Panc1 (cell line): Measurements from ENCODE around the gene BAHCC1. TPM values are rescaled to one million over a fixed set of nuclear protein-coding genes. Genes with fewer than 3 reads are reported as not detected.

Source experiments
- ATAC-seq: fragments of 200-7000 bp; cut with Tn5 transposase; 2 replicates; pipeline ENCODE4 v1.9.1; 2020; ENCODE audit warnings: mild to moderate bottlenecking, moderate library complexity
- BruUV-seq: library from RNA; stranded (reverse); fragments of 400-500 nt; replicated peaks from 2 replicates; lab custom pipeline; 2021; lab: Mats Ljungman, UMichigan
- CTCF ChIA-PET: fragments of 300-600 bp; sonication (Branson Sonifier 250); formaldehyde crosslinking; loops from one replicate; lab custom pipeline; 2022; ENCODE audit warnings: antibody characterized with exemption; lab: Charles Lee
- POLR2A ChIA-PET: fragments of 300-600 bp; sonication (Branson Sonifier 250); formaldehyde crosslinking; loops from one replicate; lab custom pipeline; 2022; ENCODE audit warnings: antibody characterized with exemption; lab: Charles Lee
- DNase-seq: peaks from one replicate; pipeline ENCODE4 v3.0.0-alpha.2; 2010; ENCODE audit warnings: low read depth, low spot score
- H3K27ac ChIP-seq: 2 replicates; pipeline ENCODE4 v1.5.1; 2011; ENCODE audit warnings: mild to moderate bottlenecking, low read length, inconsistent platforms
- H3K27me3 ChIP-seq: fragments of 200-500 bp; sonication (Bioruptor generic); 2 replicates; pipeline ENCODE4 v1.6.0; 2014; ENCODE audit warnings: low read length, inconsistent platforms; ENCODE audit not compliant: control insufficient read depth, insufficient read depth
- H3K36me3 ChIP-seq: fragments of 200-500 bp; sonication (Bioruptor generic); 2 replicates; pipeline ENCODE4 v1.5.1; 2014; ENCODE audit warnings: inconsistent platforms, mild to moderate bottlenecking, low read length, moderate library complexity; ENCODE audit not compliant: control insufficient read depth, insufficient read depth
- H3K4me1 ChIP-seq: 2 replicates; pipeline ENCODE4 v1.5.1; 2011; ENCODE audit warnings: inconsistent platforms, mild to moderate bottlenecking, low read length, moderate library complexity; ENCODE audit not compliant: control insufficient read depth, insufficient read depth
- H3K4me3 ChIP-seq, 2 experiments: 2 replicates each; pipeline ENCODE4 v1.5.1; 2011 to 2012; ENCODE audit warnings: low read depth in 2 of 2, low read length in 2 of 2, mild to moderate bottlenecking in 2 of 2, inconsistent platforms in 1 of 2, moderate library complexity in 1 of 2
- H3K9me3 ChIP-seq: fragments of 200-500 bp; sonication (Bioruptor generic); 2 replicates; pipeline ENCODE4 v1.5.1; 2014; ENCODE audit warnings: low read depth, mild to moderate bottlenecking, inconsistent platforms, low read length, moderate library complexity; ENCODE audit not compliant: control insufficient read depth, insufficient read depth
- POLR2AphosphoS5 ChIP-seq: IDR thresholded peaks from 2 replicates; pipeline ENCODE4 v1.6.1; 2012; ENCODE audit warnings: mild to moderate bottlenecking, low read depth, low read length, moderate library complexity
- SIN3A ChIP-seq: IDR thresholded peaks from 2 replicates; pipeline ENCODE4 v1.6.1; 2012; ENCODE audit warnings: low read depth, mild to moderate bottlenecking, low read length, moderate library complexity, borderline replicate concordance; ENCODE audit not compliant: insufficient read depth
- TCF7L2 ChIP-seq: IDR thresholded peaks from 2 replicates; pipeline ENCODE4 v1.6.1; 2011; ENCODE audit warnings: mild to moderate bottlenecking, low read depth, low read length, inconsistent platforms
- in situ Hi-C: cut with HindIII; loops from 2 replicates; pipeline ENCODE4 v1.10.0; 2016; ENCODE audit warnings: low sequenced_read_pairs, low pct_unique_long_range_greater_than_20kb
- intact Hi-C: fragments of 100-400 bp; cut with micrococcal nuclease; formaldehyde crosslinking; loops from one replicate; pipeline ENCODE4 v1.10.0; 2022; ENCODE audit not compliant: unreplicated experiment
- total RNA-seq: library from RNA; stranded (reverse); gene quantifications from one replicate; pipeline ENCODE4 v1.2.1, GENCODE V29; 2021; ENCODE audit not compliant: unreplicated experiment
- TF ChIP-seq, protein P1 (sequence below), 2 experiments: IDR thresholded peaks; 2 replicates each; pipeline ENCODE4 v1.6.1; 2011 to 2012; ENCODE audit warnings: low read depth in 2 of 2, control low read depth in 1 of 2, low read length in 1 of 2, mild to moderate bottlenecking in 1 of 2, moderate library complexity in 1 of 2; ENCODE audit not compliant: insufficient read depth in 1 of 2
- TF ChIP-seq, protein P2 (sequence below): fragments of 450-650 bp; IDR thresholded peaks from 2 replicates; pipeline ENCODE4 v1.5.1; 2017; ENCODE audit warnings: mild to moderate bottlenecking

BAHCC1 gene
- total RNA-seq, 1 experiment from 2014 or later = 77.4 TPM

DNA sequence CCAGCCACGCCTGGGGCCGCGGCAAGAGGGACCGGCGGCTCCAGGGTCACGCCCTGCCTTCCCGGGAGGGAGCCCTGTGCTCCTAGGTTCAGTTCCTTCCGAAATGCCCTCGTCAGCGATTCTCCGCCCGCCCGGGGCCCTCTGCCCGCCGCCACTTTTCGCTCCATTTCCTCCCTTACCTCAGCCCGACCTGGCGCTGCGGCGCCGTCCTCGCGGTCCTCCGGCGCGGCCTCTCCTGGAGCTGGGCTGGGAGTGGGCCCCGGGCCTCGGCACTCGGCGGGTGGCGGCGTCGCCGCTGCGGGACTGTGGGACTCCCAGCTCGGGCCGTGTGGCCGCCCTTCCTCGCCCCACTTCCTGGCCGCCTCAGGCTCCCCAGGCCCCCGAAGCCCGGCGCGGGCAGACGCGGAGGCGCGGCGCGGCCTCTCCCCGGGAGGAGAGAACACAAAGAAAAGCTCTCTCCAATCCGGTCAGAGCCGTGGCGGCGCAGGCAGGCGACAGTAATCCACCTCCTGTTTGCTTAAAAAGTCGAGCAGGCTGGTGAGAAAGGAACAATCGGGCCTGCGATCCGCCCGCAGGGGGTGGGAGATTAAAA is 1.6 kb downstream of the BAHCC1 start:
- in situ Hi-C loops = no loop called here
- intact Hi-C loops = no loop called here

DNA sequence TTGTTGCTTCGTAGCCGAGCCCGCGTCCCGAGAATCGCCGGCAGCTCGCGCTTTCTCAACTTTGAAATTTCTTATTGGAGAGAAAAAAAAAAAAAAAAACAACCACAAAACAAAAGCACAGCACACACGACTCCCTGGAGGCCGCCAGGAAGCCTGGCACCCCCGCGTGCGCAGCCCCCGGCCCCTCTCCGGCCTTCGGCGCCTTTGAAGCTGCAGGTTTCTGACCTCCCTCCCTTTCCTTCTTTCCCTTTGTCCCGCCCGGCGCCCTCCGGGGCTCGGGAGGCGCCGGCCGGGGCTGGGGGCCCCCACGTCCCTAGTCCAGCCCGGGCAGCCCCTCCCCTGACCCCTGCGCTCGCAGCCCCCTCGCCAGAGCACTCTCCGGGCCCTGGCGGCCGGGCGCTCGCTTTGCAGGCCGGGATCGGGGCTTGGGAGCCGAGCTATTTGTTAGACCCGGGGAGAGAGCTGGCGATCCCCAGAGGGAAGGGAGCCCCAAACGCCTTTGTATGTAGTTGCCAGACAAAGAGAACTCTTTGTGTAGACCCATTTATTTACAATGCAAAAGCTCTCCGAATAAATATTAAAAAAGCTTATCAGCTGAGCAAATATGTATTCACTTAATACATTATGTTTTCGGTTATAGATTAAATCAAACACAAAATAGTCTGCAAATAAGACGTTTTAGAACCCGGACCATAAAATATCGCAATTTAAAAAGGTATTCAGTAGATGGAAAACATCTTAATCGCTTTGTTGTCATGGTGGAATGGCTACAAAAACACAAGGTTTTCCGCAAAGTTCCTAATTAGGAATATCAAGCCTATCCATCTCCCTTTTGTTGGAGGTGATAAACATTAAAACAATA is 2.3 kb downstream of the BAHCC1 start:
- TF ChIP-seq POLR2AphosphoS5 (no peak; the same call in 1 of the 2 replicates), SIN3A (0 out of 2 replicates have a peak, but pooled peaks have one; percentile 46), TCF7L2 (peak; percentile 99)
- TF ChIP-seq, protein P1, sequence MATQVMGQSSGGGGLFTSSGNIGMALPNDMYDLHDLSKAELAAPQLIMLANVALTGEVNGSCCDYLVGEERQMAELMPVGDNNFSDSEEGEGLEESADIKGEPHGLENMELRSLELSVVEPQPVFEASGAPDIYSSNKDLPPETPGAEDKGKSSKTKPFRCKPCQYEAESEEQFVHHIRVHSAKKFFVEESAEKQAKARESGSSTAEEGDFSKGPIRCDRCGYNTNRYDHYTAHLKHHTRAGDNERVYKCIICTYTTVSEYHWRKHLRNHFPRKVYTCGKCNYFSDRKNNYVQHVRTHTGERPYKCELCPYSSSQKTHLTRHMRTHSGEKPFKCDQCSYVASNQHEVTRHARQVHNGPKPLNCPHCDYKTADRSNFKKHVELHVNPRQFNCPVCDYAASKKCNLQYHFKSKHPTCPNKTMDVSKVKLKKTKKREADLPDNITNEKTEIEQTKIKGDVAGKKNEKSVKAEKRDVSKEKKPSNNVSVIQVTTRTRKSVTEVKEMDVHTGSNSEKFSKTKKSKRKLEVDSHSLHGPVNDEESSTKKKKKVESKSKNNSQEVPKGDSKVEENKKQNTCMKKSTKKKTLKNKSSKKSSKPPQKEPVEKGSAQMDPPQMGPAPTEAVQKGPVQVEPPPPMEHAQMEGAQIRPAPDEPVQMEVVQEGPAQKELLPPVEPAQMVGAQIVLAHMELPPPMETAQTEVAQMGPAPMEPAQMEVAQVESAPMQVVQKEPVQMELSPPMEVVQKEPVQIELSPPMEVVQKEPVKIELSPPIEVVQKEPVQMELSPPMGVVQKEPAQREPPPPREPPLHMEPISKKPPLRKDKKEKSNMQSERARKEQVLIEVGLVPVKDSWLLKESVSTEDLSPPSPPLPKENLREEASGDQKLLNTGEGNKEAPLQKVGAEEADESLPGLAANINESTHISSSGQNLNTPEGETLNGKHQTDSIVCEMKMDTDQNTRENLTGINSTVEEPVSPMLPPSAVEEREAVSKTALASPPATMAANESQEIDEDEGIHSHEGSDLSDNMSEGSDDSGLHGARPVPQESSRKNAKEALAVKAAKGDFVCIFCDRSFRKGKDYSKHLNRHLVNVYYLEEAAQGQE (IDR thresholded peaks at IDR 0.05; ENCODE audit: insufficient read depth in 1 of 2, low read depth in 2 of 2, low read length in 1 of 2) = no peak
- TF ChIP-seq, protein P2, sequence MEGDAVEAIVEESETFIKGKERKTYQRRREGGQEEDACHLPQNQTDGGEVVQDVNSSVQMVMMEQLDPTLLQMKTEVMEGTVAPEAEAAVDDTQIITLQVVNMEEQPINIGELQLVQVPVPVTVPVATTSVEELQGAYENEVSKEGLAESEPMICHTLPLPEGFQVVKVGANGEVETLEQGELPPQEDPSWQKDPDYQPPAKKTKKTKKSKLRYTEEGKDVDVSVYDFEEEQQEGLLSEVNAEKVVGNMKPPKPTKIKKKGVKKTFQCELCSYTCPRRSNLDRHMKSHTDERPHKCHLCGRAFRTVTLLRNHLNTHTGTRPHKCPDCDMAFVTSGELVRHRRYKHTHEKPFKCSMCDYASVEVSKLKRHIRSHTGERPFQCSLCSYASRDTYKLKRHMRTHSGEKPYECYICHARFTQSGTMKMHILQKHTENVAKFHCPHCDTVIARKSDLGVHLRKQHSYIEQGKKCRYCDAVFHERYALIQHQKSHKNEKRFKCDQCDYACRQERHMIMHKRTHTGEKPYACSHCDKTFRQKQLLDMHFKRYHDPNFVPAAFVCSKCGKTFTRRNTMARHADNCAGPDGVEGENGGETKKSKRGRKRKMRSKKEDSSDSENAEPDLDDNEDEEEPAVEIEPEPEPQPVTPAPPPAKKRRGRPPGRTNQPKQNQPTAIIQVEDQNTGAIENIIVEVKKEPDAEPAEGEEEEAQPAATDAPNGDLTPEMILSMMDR = no peak; the same call in 1 of the 2 replicates
- no peaks in the 10 kb centered on the region for H3K9me3 ChIP-seq
- peaks cover 29% of the 10 kb centered on the region for H3K4me1 ChIP-seq
- peak overlapping the region; percentile 96 for H3K27ac ChIP-seq
- ATAC-seq = no peak
- no peaks in the 10 kb centered on the region for H3K27me3 ChIP-seq
- no peaks in the 10 kb centered on the region; the same call in 1 of the 2 replicates for H3K36me3 ChIP-seq
- intact Hi-C loops (no loop called here), in situ Hi-C loops (no loop called here)
- POLR2A ChIA-PET = interaction anchor here (0.6 to 0.9 kb wide), 7 partner anchors 8 to 380 kb away, joined by 3 to 10 read pairs (median 5); no protein-coding TSS in a partner anchor
- DNase-seq = no peak
- no TSS peak for BruUV-seq
- CTCF ChIA-PET = interaction anchor here (0.6 to 1.0 kb wide), 5 partner anchors 39 to 1020 kb away, joined by 3 to 9 read pairs (median 4); no protein-coding TSS in a partner anchor
- H3K4me3 ChIP-seq = peak overlapping the region; percentile 78 to 83

More for the DNA sequence above, 1.6 kb downstream of the BAHCC1 start:
- Histone ChIP-seq H3K9me3 (no peaks in the 10 kb centered on the region), H3K27ac (peak overlapping the region; percentile 96), H3K4me1 (peaks cover 29% of the 10 kb centered on the region), H3K36me3 (no peaks in the 10 kb centered on the region; the same call in 1 of the 2 replicates), H3K4me3 (peak overlapping the region; percentile 78 to 83), H3K27me3 (no peaks in the 10 kb centered on the region)
- ChIA-PET CTCF (interaction anchor here (0.6 to 1.0 kb wide), 4 partner anchors 40 to 1021 kb away, joined by 3 to 9 read pairs (median 4); no protein-coding TSS in a partner anchor), POLR2A (interaction anchor here (0.6 to 0.9 kb wide), 6 partner anchors 9 to 380 kb away, joined by 3 to 10 read pairs (median 6); no protein-coding TSS in a partner anchor)
- DNase-seq (no peak), ATAC-seq (no peak)
- TF ChIP-seq, protein P2 = no peak
- TF ChIP-seq, protein P1 (IDR thresholded peaks at IDR 0.05; ENCODE audit: insufficient read depth in 1 of 2, low read depth in 2 of 2, low read length in 1 of 2) = no peak
- TF ChIP-seq POLR2AphosphoS5 (no peak), SIN3A (no peak), TCF7L2 (no peak)
- no TSS peak for BruUV-seq
